Loucy (cell line): ENCODE data around the gene FAM89B.

Experiments
- EZH2phosphoT487 ChIP-seq: fragments of 200-600 bp; IDR thresholded peaks from 2 replicates; pipeline ENCODE4 v1.6.1; 2018; ENCODE audit warnings: antibody characterized with exemption, mild to moderate bottlenecking, moderate library complexity, borderline replicate concordance
- TF ChIP-seq, protein P1 (sequence below): fragments of 200-600 bp; sonication (generic); conservative IDR thresholded peaks from 2 replicates; pipeline ENCODE4 v1.5.1; 2014; ENCODE audit warnings: mild to moderate bottlenecking, antibody characterized with exemption, low read length

DNA sequence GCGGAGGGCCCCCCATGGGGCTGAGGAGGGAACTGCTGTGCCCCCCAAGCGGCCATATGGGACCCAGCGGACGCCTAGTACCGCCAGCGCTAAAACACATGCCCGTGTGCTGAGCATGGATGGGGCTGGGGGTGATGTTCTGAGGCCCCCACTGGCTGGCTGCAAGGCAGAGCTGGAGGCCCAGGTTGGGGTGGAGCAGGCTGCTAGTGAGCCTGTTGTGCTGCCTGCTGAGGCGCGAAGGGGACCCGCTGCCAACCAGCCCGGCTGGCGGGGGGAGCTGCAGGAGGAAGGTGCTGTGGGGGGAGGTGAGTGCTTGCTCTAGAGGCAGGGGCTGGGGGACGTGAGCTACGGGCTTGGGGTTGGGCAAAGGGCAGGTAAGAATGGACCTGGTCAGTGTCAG, 46.4 kb downstream of the FAM89B start:
- TF ChIP-seq, protein P1, sequence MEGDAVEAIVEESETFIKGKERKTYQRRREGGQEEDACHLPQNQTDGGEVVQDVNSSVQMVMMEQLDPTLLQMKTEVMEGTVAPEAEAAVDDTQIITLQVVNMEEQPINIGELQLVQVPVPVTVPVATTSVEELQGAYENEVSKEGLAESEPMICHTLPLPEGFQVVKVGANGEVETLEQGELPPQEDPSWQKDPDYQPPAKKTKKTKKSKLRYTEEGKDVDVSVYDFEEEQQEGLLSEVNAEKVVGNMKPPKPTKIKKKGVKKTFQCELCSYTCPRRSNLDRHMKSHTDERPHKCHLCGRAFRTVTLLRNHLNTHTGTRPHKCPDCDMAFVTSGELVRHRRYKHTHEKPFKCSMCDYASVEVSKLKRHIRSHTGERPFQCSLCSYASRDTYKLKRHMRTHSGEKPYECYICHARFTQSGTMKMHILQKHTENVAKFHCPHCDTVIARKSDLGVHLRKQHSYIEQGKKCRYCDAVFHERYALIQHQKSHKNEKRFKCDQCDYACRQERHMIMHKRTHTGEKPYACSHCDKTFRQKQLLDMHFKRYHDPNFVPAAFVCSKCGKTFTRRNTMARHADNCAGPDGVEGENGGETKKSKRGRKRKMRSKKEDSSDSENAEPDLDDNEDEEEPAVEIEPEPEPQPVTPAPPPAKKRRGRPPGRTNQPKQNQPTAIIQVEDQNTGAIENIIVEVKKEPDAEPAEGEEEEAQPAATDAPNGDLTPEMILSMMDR = no peak
- TF ChIP-seq EZH2phosphoT487 = no peak
